Embryonic facial prominence (tissue), 1 donor: ENCODE measurements around the gene IL17A.
"Not testable (repeated sequence)": the region's sequence is repeated elsewhere in the genome, so short reads cannot be mapped to it uniquely, and the experiment has no call there.

Source experiments
- DNase-seq: peaks from one replicate; pipeline ENCODE4 v3.0.0-alpha.2; 2016; ENCODE audit errors: extremely low spot score

The IL17A gene

DNA sequence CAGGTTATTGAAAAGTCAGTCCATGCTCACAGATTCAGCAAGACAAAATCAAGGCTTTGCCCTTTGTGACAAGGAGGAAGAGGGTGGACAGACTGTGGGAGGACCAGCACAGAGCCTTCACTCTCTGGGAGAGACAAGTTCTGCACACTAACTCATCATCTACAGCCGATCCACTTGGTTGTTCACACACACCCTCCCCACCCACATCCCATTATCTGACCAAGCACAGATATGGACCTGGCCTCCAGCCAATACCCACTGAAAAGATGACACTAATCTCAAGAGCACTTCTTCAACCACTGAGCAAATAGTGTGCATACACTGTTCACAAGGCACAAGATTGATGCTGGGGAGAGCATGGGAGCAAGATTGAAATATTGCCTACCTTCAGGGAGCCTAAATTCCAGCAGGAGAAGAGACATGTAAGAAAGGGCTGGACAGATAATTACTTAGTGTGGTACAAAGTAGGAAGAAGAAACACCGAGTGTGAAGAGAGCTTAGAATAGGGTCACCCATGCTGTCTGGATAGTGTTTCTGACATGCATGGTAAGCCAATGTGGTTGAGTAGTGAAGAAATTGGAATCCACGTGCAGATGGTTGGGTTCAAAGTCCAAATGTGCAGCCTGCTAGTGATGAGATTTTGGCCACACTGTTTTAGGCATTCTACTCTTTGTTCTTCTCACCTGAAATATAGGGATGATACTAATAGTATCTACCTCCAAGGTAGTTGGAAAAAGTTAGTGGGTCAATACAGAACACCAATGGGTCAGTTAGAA is 21.7 kb upstream of the IL17A start:
- no peak for DNase-seq

- no peak for DNase-seq
Observed at GRCh38 chr6:52167267-52167666, 18.9 kb upstream of the IL17A start.

DNA sequence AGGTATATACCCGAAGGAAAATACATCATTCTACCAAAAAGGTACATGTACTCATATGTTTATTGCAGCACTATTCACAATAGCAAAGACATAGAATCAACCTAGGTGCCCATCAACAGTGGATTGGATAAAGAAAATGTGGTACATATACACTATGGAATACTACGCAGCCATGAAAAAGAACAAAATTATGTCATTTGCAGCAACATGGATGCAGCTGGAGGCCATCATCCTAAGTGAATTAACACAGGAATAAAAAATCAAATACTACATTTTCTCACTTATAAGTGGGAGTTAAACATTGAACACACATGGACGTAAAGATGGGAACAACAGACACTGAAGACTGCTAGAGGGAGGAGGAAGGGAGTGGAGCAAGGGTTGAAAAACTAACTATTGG is 17.8 kb upstream of the IL17A start:
- not testable (repeated sequence) for DNase-seq

GRCh38 chr6:52174118-52174517 is 12.1 kb upstream of the IL17A start:
- DNase-seq = no peak

- DNase-seq = no peak
Observed at GRCh38 chr6:52176550-52176949, 9.6 kb upstream of the IL17A start.

- no peak for DNase-seq
Observed at GRCh38 chr6:52177961-52178360, 8.2 kb upstream of the IL17A start.

GRCh38 chr6:52180787-52181558 is 5.2 kb upstream of the IL17A start:
- no peak for DNase-seq

- no peak for DNase-seq
Observed at GRCh38 chr6:52183131-52183713, 3.0 kb upstream of the IL17A start.

DNA sequence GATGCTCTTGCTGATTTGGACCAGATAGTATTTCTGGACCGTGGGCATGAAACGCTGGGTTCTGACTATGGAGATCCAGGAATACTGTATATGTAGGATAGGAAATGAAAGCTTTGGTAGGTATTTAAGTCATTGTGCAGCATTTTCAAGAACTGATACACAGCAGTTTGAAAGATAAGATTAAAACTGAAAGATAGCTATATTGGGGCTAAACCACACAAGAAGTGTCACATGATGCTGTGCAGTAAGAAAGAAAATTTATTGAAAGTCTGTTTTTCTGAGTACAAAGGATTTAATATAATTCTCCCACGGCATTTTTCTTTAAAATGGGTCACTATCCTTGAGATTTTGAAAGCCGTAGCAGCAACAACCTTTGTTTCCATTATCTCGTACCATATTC is 305 bp downstream of the IL17A start:
- DNase-seq = no peak

DNA sequence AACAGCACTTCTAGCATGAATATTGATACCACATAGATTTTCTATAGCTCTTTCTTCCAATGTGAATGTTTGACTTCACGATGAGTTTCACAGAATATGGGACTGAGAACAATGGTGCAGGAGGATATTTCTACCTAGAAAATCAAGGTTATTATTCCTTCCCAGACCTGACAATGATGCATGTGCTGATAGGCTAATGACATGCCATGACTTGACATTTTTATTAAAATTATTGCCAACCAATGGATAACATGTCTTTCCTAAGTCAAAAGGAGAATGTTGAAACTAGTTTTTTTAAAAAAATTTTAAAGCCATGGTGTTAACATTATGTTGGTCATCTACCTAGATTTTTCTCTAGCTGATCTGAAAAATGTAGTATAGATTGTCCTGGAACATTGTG is 923 bp downstream of the IL17A start:
- no peak for DNase-seq

- DNase-seq = no peak
Observed at GRCh38 chr6:52189974-52190373, 3.8 kb downstream of the IL17A start.

DNA sequence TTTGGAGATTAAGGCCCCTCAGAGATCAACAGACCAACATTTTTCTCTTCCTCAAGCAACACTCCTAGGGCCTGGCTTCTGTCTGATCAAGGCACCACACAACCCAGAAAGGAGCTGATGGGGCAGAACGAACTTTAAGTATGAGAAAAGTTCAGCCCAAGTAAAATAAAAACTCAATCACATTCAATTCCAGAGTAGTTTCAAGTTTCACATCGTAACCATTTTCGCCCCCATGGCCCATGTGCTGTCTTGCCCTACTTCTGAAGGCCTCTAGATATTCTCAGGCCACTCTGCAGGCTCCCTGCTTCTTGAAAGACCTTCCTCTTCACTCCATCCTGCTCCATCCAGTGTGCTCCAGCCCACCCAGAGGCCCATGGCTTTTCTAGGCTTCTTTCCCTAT is 4.2 kb downstream of the IL17A start:
- DNase-seq = no peak

- no peak for DNase-seq
Observed at GRCh38 chr6:52191824-52192223, 5.6 kb downstream of the IL17A start.

GRCh38 chr6:52195886-52196285 is 9.7 kb downstream of the IL17A start:
- no peak for DNase-seq

GRCh38 chr6:52200088-52200487 is 13.9 kb downstream of the IL17A start:
- not testable (repeated sequence) for DNase-seq

DNA sequence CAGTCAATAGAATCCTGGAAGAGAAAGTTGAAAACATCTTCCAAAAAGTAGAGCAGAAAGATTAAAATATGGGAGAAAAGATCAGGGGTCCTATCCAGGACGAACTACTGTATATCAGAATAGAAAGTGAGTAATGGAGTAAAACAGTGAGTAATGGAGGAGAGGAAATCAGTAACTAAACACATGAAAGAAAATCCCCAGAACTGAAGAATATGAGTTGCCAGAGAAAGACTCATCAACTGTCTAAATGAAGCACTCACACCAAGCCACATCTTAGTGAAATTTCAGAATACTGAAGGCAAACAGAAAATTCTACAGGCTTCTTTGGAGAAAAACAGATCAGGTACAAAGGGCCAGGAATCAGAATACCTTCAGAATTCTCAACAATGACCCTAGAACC is 14.9 kb downstream of the IL17A start:
- no peak for DNase-seq

DNA sequence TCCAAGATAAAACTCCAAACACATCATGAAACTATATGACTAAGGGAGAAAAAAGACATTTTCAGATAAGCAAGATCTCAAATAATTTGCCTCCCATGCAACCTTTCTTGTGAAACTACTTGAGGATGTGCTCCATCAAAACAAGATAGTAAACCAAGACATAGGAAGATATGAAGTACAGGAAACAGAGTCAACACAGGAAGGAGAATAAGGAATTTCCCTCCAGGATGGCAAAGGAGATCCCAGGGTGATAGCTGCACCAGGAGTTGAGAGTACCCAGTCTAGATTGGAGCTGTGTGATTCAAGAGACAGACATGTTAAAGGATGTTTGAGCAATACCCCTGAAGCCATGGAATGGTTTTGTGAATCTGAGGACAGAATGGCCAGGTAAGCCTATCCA is 15.3 kb downstream of the IL17A start:
- no peak for DNase-seq

DNA sequence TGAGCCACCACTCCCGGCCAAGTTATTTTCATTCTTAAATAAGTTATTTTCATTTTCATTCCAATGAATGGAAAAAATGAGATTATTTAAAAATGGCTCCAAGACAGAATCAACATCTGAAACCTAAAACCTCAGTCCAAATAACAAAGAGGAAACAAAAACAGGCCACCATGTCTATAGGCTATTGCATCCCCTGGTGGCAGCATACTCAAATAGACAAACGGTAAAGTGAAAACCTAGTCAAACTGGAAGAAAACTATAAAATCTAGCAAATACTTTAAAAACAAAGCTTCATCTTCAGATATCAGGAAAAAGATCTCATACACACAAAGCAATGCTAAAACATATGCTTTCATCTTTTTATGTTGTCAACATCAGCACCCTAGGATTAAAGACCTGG is 20.9 kb downstream of the IL17A start:
- no peak for DNase-seq

DNA sequence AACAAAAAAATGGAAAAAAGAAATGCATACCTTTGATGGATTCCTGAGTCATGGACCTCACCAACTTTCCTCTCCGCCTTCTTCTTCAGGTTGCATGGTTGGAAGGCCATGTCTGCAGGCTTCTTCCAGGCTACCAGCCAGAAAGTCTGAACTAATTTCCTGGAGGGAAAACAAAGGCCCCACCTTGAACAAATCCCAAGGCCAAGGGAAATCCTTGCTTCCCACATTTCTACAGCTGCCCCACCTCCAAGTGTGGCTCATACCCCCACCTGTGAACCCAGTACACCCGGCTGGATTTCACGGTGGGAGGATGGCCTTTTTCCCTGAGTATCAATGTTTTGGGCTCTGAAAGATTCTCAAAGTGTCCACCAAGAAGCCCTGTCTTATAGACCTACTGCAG is 22.4 kb downstream of the IL17A start:
- no peak for DNase-seq

DNA sequence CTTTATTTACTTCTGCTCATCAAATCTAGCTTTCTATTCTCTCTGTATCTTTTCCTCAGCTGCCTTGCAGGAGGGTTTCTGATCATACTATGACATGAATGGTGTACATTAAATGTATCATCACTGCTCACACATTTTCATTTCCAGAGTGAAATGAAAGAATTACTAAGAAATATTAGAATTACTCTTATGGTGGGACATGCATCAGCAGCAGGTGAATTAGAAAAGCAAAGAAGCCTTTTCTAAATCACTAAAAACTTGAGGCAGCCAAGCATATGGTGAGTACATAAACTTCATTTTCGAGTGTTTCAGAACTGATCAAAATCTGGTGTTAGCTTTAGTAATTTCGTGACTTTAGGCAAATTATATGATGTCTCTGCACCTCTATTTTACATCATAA is 23.6 kb downstream of the IL17A start:
- DNase-seq = no peak

GRCh38 chr6:52210227-52210626 is 24.1 kb downstream of the IL17A start:
- no peak for DNase-seq

- DNase-seq = no peak
Observed at GRCh38 chr6:52213127-52213526, 27.0 kb downstream of the IL17A start.

- no peak for DNase-seq
Observed at GRCh38 chr6:52215787-52216186, 29.6 kb downstream of the IL17A start.
